GM12891 (cell line): ENCODE results near the gene COMMD1.

Source experiments
- PAX5 ChIP-seq: IDR thresholded peaks from 2 replicates; pipeline ENCODE4 v1.6.1; 2011; ENCODE audit warnings: low read length, moderate library complexity, mild to moderate bottlenecking; ENCODE audit not compliant: insufficient read depth, severe bottlenecking
- POLR2A ChIP-seq: IDR thresholded peaks from 2 replicates; pipeline ENCODE4 v1.6.1; 2011; ENCODE audit warnings: low read depth, low read length, control low read depth
- POLR2AphosphoS5 ChIP-seq: IDR thresholded peaks from 2 replicates; pipeline ENCODE4 v1.6.1; 2011; ENCODE audit warnings: low read depth, low read length, control low read depth
- SPI1 ChIP-seq: IDR thresholded peaks from 2 replicates; pipeline ENCODE4 v1.6.1; 2011; ENCODE audit warnings: low read depth, low read length, control low read depth
- TAF1 ChIP-seq: IDR thresholded peaks from 2 replicates; pipeline ENCODE4 v1.6.1; 2011; ENCODE audit warnings: low read depth, low read length, control low read depth

GRCh38 chr2:62152000-62152399 is 246.5 kb downstream of the COMMD1 start:
- no peak for TF ChIP-seq POLR2A
- no peak for TF ChIP-seq POLR2AphosphoS5
- TF ChIP-seq TAF1 = no peak
- TF ChIP-seq SPI1 = no peak
- no peak for TF ChIP-seq PAX5
